HG03521 (cell line): ENCODE results near the gene ACSF3.

Experiments used
- ATAC-seq: cut with Tn5 transposase; IDR thresholded peaks from one replicate; pipeline ENCODE4 v1.9.1; 2021; ENCODE audit warnings: mild to moderate bottlenecking, moderate library complexity; ENCODE audit not compliant: unreplicated experiment

Gene ACSF3

DNA sequence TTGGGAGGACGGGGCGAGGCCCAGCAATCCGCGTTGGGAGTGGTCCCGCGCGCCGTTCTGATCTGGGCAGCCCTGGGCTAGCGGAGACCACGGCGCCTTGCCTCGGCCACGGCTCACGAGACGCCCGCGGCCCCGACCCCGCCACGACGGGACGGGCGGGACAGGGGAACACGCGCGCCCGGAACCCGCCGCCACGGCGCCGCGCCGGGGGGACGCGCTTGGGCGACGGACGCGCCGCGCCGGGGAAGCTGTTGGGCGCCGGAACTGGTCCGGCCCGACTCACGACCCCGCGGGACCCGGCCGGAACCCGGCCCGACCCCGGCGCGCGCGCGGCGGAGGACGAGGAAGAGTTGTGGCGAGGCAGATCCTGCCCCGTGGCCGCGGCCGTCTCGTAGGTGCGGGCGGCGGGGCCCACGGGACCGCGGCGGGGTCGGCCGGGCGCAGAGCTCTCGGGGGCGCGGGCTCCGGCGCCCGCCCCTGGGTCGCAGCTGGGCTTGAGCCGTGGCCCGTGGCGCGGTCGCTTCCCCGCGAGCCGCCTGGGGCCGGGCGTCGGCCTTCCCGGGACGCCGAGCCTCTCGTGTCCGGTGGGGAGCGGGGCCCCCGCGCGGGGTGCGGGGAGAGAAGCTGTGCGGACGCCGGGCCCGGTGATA lies at the start of gene ACSF3:
Gene ACSF3, plus strand, starts transcription at position 251 of the 650 bp plus-strand sequence. CDS start 6,830 bp downstream, outside the sequence.
- ATAC-seq = peak; percentile 69

DNA sequence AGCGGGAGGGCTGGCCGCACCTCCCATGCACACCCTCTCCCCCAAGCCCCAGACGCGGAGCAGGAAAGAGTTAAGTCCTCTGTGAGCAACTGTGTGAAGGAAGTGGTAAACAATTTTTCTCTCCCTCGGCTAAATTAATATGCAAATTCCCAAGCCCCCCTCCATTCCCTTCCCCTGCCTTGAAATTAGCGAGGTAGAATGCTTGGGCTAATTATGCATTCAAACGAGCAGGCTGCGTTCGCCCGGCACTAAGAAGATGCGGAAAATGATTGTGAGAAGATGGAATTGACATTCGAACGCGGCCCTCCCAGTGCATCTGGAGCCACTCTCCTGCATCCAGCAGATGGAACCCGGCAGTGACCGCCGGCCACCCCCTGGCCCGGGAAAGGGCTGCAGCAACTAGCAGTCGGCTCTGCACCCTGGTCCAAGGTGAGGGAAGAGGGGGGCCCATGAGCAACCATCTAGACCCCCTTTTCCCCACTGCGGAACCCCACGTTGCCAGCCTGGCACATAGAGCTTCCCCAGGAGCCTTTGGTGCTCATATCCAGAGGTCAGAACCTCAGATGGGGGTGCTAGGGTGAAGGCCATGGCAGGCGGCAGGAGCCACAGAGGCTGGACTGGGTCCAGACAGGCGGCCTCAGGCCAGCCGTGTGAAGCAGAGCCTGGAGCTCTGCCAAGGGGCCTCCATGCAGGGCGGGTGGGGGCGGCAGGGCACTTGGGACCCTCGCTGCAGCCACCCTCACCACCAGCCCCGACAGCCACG lies 49.1 kb upstream of the ACSF3 start:
- ATAC-seq = no peak

GRCh38 chr16:89045181-89045815 lies 48.4 kb upstream of the ACSF3 start:
- ATAC-seq = no peak

GRCh38 chr16:89045881-89046280 lies 47.8 kb upstream of the ACSF3 start:
- no peak for ATAC-seq

DNA sequence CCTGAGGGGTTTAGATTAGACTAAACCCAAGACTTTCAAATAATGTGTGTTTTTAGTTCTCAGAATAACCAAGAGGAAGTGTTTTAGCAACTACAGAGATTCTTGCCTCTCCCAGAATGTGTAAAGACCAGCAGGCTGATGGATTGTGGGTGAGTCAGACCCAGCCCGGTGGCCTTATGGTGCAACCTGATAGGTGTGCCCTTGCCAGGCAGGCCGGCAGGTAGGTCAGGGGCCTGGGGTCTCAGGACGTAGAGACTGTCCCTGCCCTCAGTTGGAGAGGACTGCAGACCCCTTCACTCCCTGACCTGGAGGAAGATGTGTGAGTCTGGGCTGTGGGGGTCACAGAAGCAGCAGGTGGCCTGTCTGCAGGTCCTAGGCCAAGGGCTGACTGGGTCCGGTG lies 47.2 kb upstream of the ACSF3 start:
- ATAC-seq = no peak

DNA sequence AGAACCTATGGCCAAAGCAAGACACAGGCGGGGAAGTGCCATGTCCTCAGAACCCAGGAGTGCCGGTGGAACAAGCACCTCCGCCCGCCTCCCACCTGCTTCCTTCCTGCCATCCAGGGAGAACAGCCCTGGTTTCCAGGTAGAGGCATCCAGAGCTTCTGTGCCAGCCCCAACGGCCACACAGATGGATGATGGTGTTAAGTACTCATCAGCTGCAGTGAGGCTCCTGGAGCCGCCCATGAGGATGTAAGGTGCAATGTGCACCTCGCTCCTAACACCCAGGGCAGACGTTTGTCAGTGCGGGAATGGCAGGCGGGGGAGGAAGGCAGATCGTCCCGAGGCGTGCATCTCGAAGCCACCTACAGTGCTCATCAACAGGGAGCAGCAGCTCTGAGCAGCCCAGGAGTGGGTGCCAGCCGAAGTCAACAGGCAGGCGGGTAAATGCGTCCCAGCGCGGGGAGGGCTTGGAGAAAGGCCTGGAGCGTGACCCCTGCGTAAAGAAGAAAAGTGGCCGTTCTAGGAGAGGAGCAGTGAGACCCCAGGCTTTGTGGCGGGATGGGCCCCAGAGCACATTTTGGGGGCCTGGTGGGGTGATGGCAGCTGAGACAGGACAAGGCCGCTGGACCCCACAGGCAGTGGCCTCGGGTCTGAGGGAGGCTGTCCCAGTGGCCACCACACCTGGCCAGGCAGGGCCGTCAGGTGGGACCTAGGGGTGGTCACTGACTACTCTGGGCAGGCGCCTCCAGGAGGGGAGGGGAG lies 46.1 kb upstream of the ACSF3 start:
- no peak for ATAC-seq

DNA sequence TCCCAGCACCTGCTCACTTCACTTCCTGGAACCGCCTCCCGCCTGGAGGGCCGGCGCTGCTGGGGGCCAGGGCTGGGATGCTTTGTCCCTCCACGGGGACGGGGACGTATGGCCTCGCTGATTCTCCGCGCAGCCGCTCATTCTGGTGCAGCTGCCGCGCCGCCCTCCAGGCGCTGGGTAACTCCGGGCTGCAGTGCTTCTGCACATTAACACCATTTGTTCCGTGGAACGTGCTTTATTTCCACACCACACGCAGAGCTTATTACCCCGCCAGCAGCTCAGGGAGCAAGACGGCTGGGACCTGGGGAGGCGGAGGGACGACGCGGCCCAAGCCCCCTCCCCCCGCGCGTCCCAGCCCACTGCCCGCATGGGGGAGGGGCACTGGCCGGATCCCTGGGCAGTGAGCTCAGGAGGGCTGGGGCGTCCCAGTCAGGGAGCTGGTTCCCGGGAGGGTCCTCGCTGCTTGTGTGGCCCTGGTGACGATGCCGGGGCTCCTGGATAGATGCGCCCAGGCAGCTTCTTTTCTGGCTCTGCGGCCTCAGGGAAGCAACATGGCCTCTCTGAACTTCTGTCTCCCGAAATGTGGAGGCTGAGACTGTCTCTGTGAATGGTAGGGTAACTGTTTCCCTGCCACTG lies 45.4 kb upstream of the ACSF3 start:
- no peak for ATAC-seq

GRCh38 chr16:89048871-89049422 lies 44.7 kb upstream of the ACSF3 start:
- ATAC-seq = no peak

DNA sequence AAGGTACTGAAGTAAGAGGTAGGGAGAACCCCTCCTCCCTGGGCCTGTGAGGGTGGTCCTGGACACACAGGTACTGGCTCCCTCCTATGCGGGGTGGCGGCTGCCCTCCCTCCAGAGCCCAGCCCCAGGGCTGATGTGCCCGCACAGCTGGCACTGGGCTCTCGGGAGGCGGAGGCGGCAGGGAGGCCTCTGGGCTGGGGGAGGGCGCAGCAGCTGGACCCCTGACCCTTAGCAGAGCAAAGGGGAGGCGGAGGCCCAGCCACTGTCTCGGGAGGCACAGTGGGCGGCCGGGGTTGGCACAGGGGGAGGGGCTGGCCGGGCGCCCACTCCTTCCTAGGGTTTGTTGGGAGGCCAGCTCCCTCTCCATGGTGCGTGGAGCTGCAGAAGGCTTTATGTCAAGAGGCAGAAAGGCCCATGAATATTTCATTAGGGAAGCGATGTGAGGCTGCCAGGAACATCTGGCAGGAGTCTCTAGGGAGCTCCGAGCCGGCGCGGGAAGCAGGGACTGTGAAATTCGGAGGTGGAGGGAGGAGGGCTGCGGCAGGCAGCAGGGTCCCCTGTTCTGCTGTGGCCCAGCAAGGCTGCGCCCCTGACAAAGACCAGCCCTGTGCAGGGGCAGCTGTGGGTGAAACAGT lies 44.1 kb upstream of the ACSF3 start:
- no peak for ATAC-seq

DNA sequence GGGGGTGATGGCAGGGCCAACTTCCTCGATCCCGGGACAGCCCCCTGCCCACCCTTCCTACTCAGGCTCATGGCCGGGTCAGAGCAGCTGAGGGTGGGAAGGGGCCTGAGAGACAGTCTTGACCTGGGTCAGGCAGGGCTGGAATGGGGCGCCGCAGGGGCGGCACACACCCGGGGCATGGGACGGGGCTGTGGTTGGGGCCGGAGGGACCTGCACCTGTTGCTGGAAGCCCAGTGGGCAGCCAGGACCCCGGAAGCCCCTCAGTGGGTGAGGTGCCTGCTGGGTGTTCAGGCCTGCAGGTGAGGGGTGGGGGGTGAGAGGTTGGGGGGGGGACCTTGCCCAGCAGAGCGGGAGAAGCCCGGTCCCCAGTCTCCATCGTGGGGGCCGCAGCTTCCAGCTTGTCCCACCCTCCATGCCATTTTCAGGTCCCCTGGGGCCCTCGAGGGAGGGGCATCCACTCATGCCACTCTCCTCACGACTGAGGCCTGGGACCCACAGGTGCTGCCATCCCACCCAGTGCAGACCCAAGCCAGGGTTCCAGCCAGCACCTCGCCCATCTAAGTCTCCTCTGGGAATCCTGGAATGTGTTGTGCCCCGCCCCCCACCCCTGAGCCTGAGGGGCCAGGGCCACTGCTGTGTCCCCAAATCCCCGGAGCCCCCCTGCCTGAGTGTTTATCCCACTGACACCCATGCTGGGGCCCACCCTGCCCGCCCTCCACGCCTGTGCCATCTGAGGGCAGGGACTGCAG lies 43.4 kb upstream of the ACSF3 start:
- no peak for ATAC-seq

DNA sequence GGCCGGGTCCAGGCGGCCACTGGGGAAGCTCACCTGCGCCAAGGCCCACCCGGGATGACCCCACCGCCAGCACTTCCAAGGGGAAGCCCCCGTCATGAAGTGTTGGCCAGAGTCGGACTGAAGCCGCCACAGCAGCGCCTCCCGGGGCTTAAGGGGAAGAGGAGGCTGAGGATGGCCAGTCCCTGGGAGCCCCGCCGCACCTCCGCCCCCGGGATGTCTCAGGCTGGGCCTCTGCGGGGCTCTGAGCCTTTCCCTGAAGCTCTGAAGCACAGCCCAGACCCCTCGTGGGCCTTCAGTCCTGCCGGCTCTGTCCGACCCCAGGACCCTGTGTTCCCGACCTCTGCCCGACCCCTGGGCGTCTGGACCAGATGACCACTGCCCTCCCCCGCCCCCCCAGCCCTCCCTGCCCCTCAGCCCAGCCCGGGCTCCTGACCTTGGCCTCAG lies 42.8 kb upstream of the ACSF3 start:
- ATAC-seq = no peak

GRCh38 chr16:89051521-89052166 lies 42.0 kb upstream of the ACSF3 start:
- ATAC-seq = no peak

DNA sequence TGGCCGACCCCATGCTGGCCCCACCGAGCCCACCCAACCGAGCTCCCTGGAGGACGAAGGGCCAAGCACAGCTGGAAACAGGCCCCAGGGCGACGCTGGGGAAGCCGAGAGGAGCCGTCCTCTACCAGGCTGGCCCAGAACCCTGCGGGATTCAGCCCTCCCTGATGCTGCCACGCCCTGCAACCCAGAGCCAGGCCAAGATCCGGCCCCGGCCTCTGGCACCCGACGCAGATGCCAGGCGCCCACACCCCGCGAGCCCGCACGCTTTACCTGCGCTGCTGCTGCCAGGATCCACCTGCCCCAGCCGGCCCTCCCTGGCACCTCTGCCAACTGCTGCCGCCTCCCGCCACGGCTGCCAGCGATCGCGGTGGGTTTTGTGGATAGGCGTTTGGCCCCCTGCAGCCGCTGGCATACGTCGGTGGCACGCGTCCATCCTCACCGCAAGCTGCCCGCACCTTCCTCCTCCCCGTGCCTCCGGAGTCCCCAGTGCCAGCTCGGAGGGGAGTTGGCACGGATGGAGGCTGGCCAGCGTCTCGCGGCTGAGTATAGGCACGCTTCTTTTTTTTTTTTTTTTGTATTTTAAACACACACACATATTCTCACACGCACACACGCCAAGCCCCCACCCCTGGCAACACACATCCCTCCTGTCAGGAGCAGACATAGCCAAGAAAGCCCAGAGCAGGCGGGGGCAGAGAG lies 41.3 kb upstream of the ACSF3 start:
- no peak for ATAC-seq

DNA sequence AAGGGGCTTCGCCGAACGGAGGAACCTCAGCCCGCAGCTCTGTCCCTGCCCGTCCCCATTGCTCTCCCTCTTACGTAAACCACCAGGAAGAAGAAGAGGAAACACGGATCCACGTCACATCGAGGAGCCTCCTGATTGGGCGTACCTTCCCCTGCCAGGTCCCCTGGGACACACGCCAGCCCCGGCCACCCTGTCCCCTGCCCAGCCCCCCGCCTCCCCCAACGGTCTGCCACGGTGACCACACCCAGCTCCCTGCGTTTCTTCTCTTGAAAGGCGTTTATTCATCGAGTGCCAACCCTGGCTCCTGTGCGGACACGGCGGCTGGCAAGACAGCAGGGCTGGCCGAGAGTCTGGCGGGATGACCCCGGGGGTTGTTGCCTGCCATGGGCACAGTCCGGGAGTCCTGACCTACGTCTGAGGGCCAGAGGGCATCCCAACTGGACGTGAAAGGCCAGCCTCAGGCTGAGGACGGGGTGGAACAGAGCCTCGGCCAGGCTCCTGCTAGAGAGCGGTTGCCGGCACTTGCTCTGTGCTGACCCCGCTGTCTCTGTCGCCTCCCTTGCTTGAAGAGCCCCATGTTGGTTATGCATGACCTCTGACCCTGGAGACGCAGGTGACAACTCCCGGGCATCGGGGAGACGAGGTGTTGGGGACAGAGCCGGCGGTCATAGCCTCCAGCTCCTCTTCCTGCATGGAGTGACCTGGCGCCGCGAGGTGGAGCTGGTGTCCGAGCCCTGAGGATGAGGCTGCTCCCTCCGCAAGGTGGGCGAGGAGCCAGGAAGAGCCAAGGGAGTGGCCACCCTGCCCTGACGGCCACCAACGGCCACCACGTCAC lies 40.5 kb upstream of the ACSF3 start:
- no peak for ATAC-seq

- no peak for ATAC-seq
Measured at GRCh38 chr16:89053725-89054029, 40.0 kb upstream of the ACSF3 start.

DNA sequence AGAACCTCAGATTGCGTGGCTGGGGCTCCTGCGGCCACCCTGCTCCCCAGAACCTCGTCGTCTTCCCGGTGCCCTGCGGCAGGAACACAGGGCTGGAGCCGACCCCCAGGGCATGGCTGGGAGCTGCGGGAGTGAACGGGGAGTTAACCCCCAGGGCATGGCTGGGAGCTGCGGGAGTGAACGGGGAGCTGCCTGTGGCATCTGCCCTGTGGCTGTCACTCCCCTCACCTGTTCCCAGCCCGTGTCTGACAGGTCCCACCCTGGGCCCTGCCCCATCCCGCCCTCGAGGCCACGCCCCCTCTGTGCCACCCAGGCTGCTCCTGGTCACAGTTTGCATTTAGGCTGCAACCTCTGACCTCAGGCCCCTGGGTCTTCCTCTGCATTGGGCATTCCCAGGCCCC lies 39.4 kb upstream of the ACSF3 start:
- ATAC-seq = no peak

GRCh38 chr16:89054714-89055113 lies 38.9 kb upstream of the ACSF3 start:
- ATAC-seq = no peak

- no peak for ATAC-seq
Measured at GRCh38 chr16:89055313-89055712, 38.3 kb upstream of the ACSF3 start.
